DND-41 (cell line): ENCODE measurements around the gene COA1.

Experiments
- ATAC-seq: fragments of 200-7000 bp; cut with Tn5 transposase; 3 replicates; pipeline ENCODE4 v1.9.1; 2021; ENCODE audit warnings: low read depth; ENCODE audit not compliant: insufficient read depth
- DNase-seq: peaks from one replicate; pipeline ENCODE4 v3.0.0-alpha.2; 2020
- H2AFZ ChIP-seq: 2 replicates; pipeline ENCODE4 v1.6.0; 2012; ENCODE audit warnings: low read depth, low read length
- H3K27ac ChIP-seq: 2 replicates; pipeline ENCODE4 v1.5.1; 2012; ENCODE audit warnings: low read length, inconsistent platforms
- H3K27me3 ChIP-seq: fragments of 200-600 bp; sonication (generic); 2 replicates; pipeline ENCODE4 v1.6.0; 2012; ENCODE audit warnings: low read length, mild to moderate bottlenecking, inconsistent platforms; ENCODE audit not compliant: insufficient read depth, poor library complexity
- H3K36me3 ChIP-seq: 2 replicates; pipeline ENCODE4 v1.5.1; 2012; ENCODE audit warnings: low read length, inconsistent platforms; ENCODE audit not compliant: insufficient read depth
- H3K4me1 ChIP-seq: 2 replicates; pipeline ENCODE4 v1.5.1; 2012; ENCODE audit warnings: mild to moderate bottlenecking, low read length; ENCODE audit not compliant: insufficient read depth
- H3K4me2 ChIP-seq: 2 replicates; pipeline ENCODE4 v1.6.0; 2012; ENCODE audit warnings: mild to moderate bottlenecking, moderate library complexity, low read length, inconsistent platforms; ENCODE audit not compliant: insufficient read depth
- H3K4me3 ChIP-seq, 2 experiments: fragments of 200-600 bp in 1 of 2; shearing (Covaris generic) in 1 of 2; 2 replicates each; pipeline ENCODE4 v1.5.1; 2012 to 2016; ENCODE audit warnings: inconsistent platforms in 2 of 2, low read length in 2 of 2, mild to moderate bottlenecking in 2 of 2, low read depth in 1 of 2, moderate library complexity in 1 of 2
- H3K79me2 ChIP-seq: 2 replicates; pipeline ENCODE4 v1.6.0; 2012; ENCODE audit warnings: low read length, inconsistent platforms; ENCODE audit not compliant: insufficient read depth
- H3K9ac ChIP-seq: 2 replicates; pipeline ENCODE4 v1.6.0; 2012; ENCODE audit warnings: low read depth, mild to moderate bottlenecking, inconsistent platforms, low read length, moderate library complexity
- H3K9me3 ChIP-seq: 2 replicates; pipeline ENCODE4 v1.5.1; 2012; ENCODE audit warnings: low read length, moderate library complexity, mild to moderate bottlenecking, inconsistent platforms; ENCODE audit not compliant: insufficient read depth, severe bottlenecking
- H4K20me1 ChIP-seq: 2 replicates; pipeline ENCODE4 v1.6.0; 2012; ENCODE audit warnings: low read length; ENCODE audit not compliant: insufficient read depth
- CTCF ChIP-seq: IDR thresholded peaks from 2 replicates; pipeline ENCODE4 v1.5.1; 2012; ENCODE audit warnings: borderline replicate concordance, low read length, moderate library complexity, mild to moderate bottlenecking; ENCODE audit not compliant: poor library complexity, severe bottlenecking; ENCODE audit errors: extremely low read depth
- EZH2 ChIP-seq: IDR thresholded peaks from 3 replicates; pipeline ENCODE4 v1.6.1; 2012; ENCODE audit warnings: borderline replicate concordance, low read depth, mild to moderate bottlenecking, moderate library complexity, low read length, inconsistent platforms; ENCODE audit not compliant: severe bottlenecking

COA1 gene

GRCh38 chr7:43669286-43670081, 59.8 kb downstream of the COA1 start:
- no peak for TF ChIP-seq EZH2
- no peak for TF ChIP-seq CTCF

GRCh38 chr7:43668035-43668434, 61.3 kb downstream of the COA1 start:
- ATAC-seq (no peak), DNase-seq (no peak)
- peaks cover 14% of the 10 kb centered on the region; the same call in 1 of the 2 replicates for H3K36me3 ChIP-seq
- peaks cover 26% of the 10 kb centered on the region; the same call in 1 of the 2 replicates for H4K20me1 ChIP-seq
- peaks cover 9% of the 10 kb centered on the region for H3K9me3 ChIP-seq
- TF ChIP-seq CTCF (no peak), EZH2 (no peak)
- no peak overlapping the region for H3K4me3 ChIP-seq
- no peak overlapping the region for H3K27ac ChIP-seq
- no peak overlapping the region for H3K9ac ChIP-seq
- H3K79me2 ChIP-seq: peaks cover 98% of the 10 kb centered on the region
- no peaks in the 10 kb centered on the region for H3K4me1 ChIP-seq
- no peak overlapping the region for H2AFZ ChIP-seq
- no peak overlapping the region for H3K4me2 ChIP-seq
- H3K27me3 ChIP-seq: no peaks in the 10 kb centered on the region

More at GRCh38 chr7:43669286-43670081, 59.8 kb downstream of the COA1 start:
- no peak overlapping the region for H3K27ac ChIP-seq
- H3K27me3 ChIP-seq: no peaks in the 10 kb centered on the region
- no peak overlapping the region for H3K4me2 ChIP-seq
- peaks cover 22% of the 10 kb centered on the region; the same call in 1 of the 2 replicates for H4K20me1 ChIP-seq
- H3K9ac ChIP-seq: no peak overlapping the region
- H3K36me3 ChIP-seq: peaks cover 10% of the 10 kb centered on the region; the same call in 1 of the 2 replicates
- H3K4me3 ChIP-seq: no peak overlapping the region
- no peaks in the 10 kb centered on the region for H3K4me1 ChIP-seq
- peaks cover 99% of the 10 kb centered on the region for H3K79me2 ChIP-seq
- peaks cover 9% of the 10 kb centered on the region for H3K9me3 ChIP-seq
- DNase-seq (no peak), ATAC-seq (no peak)
- no peak overlapping the region for H2AFZ ChIP-seq

GRCh38 chr7:43666938-43667337, 62.4 kb downstream of the COA1 start:
- no peak for DNase-seq
- peaks cover 94% of the 10 kb centered on the region for H3K79me2 ChIP-seq
- no peak for TF ChIP-seq EZH2
- TF ChIP-seq CTCF: no peak

More at GRCh38 chr7:43666938-43667337, 62.4 kb downstream of the COA1 start:
- H3K9ac ChIP-seq: no peak overlapping the region
- H3K27me3 ChIP-seq: no peaks in the 10 kb centered on the region
- no peak overlapping the region for H3K4me2 ChIP-seq
- no peak overlapping the region for H3K4me3 ChIP-seq
- no peak overlapping the region for H2AFZ ChIP-seq
- no peak for ATAC-seq
- H3K27ac ChIP-seq: no peak overlapping the region
- H4K20me1 ChIP-seq: peaks cover 28% of the 10 kb centered on the region; the same call in 1 of the 2 replicates
- peaks cover 9% of the 10 kb centered on the region for H3K9me3 ChIP-seq
- H3K4me1 ChIP-seq: no peaks in the 10 kb centered on the region
- peaks cover 18% of the 10 kb centered on the region; the same call in 1 of the 2 replicates for H3K36me3 ChIP-seq
